Liver (tissue), 9 donors: Measurements from ENCODE around the gene RAG2. TPM values are rescaled to one million over a fixed set of nuclear protein-coding genes. Genes with fewer than 3 reads are reported as not detected.

Experiments used
- DNase-seq: peaks from one replicate; pipeline ENCODE4 v3.0.0-alpha.2; 2017; ENCODE audit warnings: low spot score
- H3K27ac ChIP-seq, 2 donors: one replicate each; pipeline ENCODE4 v1.7.0; 2013; ENCODE audit warnings: inconsistent platforms in 2 of 2, low read length in 2 of 2, control low read depth in 1 of 2, low read depth in 1 of 2, mild to moderate bottlenecking in 1 of 2
- H3K27me3 ChIP-seq, 4 donors: one replicate each; pipeline versions ENCODE4 v1.6.1 to v1.7.0; 2013; ENCODE audit warnings: low read length in 3 of 4, inconsistent platforms in 1 of 4, mild to moderate bottlenecking in 1 of 4, moderate library complexity in 1 of 4; ENCODE audit not compliant: control insufficient read depth in 4 of 4, insufficient read depth in 4 of 4
- H3K36me3 ChIP-seq, 4 donors: one replicate each; pipeline versions ENCODE4 v1.6.1 to v1.7.0; 2013; ENCODE audit warnings: low read length in 3 of 4, mild to moderate bottlenecking in 3 of 4, low read depth in 1 of 4, moderate library complexity in 1 of 4; ENCODE audit not compliant: control insufficient read depth in 4 of 4, insufficient read depth in 3 of 4
- H3K4me1 ChIP-seq, 4 donors: one replicate each; pipeline versions ENCODE4 v1.6.1 to v1.7.0; 2013; ENCODE audit warnings: low read length in 3 of 4, mild to moderate bottlenecking in 3 of 4, moderate library complexity in 1 of 4; ENCODE audit not compliant: control insufficient read depth in 4 of 4, insufficient read depth in 4 of 4
- H3K4me3 ChIP-seq, 3 donors: one replicate each; pipeline versions ENCODE4 v1.6.1 to v1.7.0; 2013; ENCODE audit warnings: low read length in 3 of 3, control low read depth in 1 of 3, low read depth in 1 of 3, mild to moderate bottlenecking in 1 of 3
- H3K9ac ChIP-seq, 2 donors: one replicate each; pipeline ENCODE4 v1.7.0; 2013; ENCODE audit warnings: low read length in 2 of 2, mild to moderate bottlenecking in 2 of 2, moderate library complexity in 2 of 2, control low read depth in 1 of 2, low read depth in 1 of 2
- H3K9me3 ChIP-seq, 4 donors: one replicate each; pipeline versions ENCODE4 v1.6.1 to v1.7.0; 2013; ENCODE audit warnings: low read length in 3 of 4; ENCODE audit not compliant: control insufficient read depth in 4 of 4
- ATF3 ChIP-seq: IDR thresholded peaks from 2 replicates; pipeline ENCODE4 v1.6.1; 2016; ENCODE audit warnings: antibody characterized with exemption
- EGR1 ChIP-seq, 2 donors: IDR thresholded peaks; 2 replicates each; pipeline ENCODE4 v1.6.1; 2016 to 2018; ENCODE audit warnings: antibody characterized with exemption in 2 of 2, low read depth in 2 of 2
- FOXA1 ChIP-seq: IDR thresholded peaks from 2 replicates; pipeline ENCODE4 v1.6.1; 2016; ENCODE audit warnings: antibody characterized with exemption
- FOXA2 ChIP-seq: IDR thresholded peaks from 2 replicates; pipeline ENCODE4 v1.6.1; 2016; ENCODE audit warnings: antibody characterized with exemption
- GABPA ChIP-seq, 2 donors: IDR thresholded peaks in 1 of 2; conservative IDR thresholded peaks in 1 of 2; 2 replicates each; pipeline ENCODE4 v1.6.1; 2016; ENCODE audit warnings: antibody characterized with exemption in 2 of 2, mild to moderate bottlenecking in 1 of 2, moderate library complexity in 1 of 2
- HNF4A ChIP-seq, 2 donors: conservative IDR thresholded peaks; 2 replicates each; pipeline ENCODE4 v1.6.1; 2016; ENCODE audit warnings: antibody characterized with exemption in 2 of 2, mild to moderate bottlenecking in 2 of 2
- HNF4G ChIP-seq: IDR thresholded peaks from 2 replicates; pipeline ENCODE4 v1.6.1; 2016; ENCODE audit warnings: antibody characterized with exemption
- JUND ChIP-seq, 2 donors: IDR thresholded peaks; 2 replicates each; pipeline ENCODE4 v1.6.1; 2016; ENCODE audit warnings: antibody characterized with exemption in 2 of 2
- MAX ChIP-seq: IDR thresholded peaks from 2 replicates; pipeline ENCODE4 v1.6.1; 2016; ENCODE audit warnings: antibody characterized with exemption
- NR2F2 ChIP-seq: IDR thresholded peaks from 2 replicates; pipeline ENCODE4 v1.6.1; 2016; ENCODE audit warnings: antibody characterized with exemption
- RAD21 ChIP-seq, 2 donors: IDR thresholded peaks; 2 replicates each; pipeline ENCODE4 v1.6.1; 2016; ENCODE audit warnings: antibody characterized with exemption in 2 of 2, mild to moderate bottlenecking in 2 of 2
- RXRA ChIP-seq, 2 donors: IDR thresholded peaks; 2 replicates each; pipeline ENCODE4 v1.6.1; 2017 to 2018; ENCODE audit warnings: antibody characterized with exemption in 2 of 2, mild to moderate bottlenecking in 1 of 2
- SP1 ChIP-seq: IDR thresholded peaks from 2 replicates; pipeline ENCODE4 v1.6.1; 2018; ENCODE audit warnings: antibody characterized with exemption, mild to moderate bottlenecking
- TAF1 ChIP-seq: conservative IDR thresholded peaks from 2 replicates; pipeline ENCODE4 v1.6.1; 2016; ENCODE audit warnings: antibody characterized with exemption, mild to moderate bottlenecking
- YY1 ChIP-seq: IDR thresholded peaks from 2 replicates; pipeline ENCODE4 v1.6.1; 2016; ENCODE audit warnings: antibody characterized with exemption, mild to moderate bottlenecking
- ZBTB33 ChIP-seq: IDR thresholded peaks from 2 replicates; pipeline ENCODE4 v1.6.1; 2016; ENCODE audit warnings: antibody characterized with exemption
- WGBS: extraction: QIAGEN DNeasy Blood & Tissue Kit; methylation state at CpG from one replicate; pipeline ENCODE4 v1.1.7; 2013; 5-methylcytosine and 5-hydroxymethylcytosine counted together
- polyA plus RNA-seq, 2 donors: library from polyadenylated mRNA; stranded (reverse) in 1 of 2; unstranded in 1 of 2; fragments of 200-250 nt in 1 of 2; fragments of >200 nt in 1 of 2; fragmentation: Nextera tagmentation in 1 of 2; extraction: Ambion mirVana in 1 of 2; gene quantifications; one replicate each; pipeline versions ENCODE4 v1.2.1 to v1.2.3, GENCODE V29; 2013 to 2015
- total RNA-seq, 2 donors: library from RNA; depleted of rRNA; stranded (reverse); fragments of >200 nt; gene quantifications; one replicate each; pipeline ENCODE4 v1.2.3, GENCODE V29; 2014
- TF ChIP-seq, protein P1 (sequence below): fragments of 150-350 bp; IDR thresholded peaks from 2 replicates; pipeline ENCODE4 v1.5.1; 2017; ENCODE audit warnings: improper control_type of control experiment, low read depth, low read length; ENCODE audit not compliant: missing input control
- TF ChIP-seq, protein P2 (sequence below): IDR thresholded peaks from 2 replicates; pipeline ENCODE4 v1.6.1; 2016; ENCODE audit warnings: antibody characterized with exemption, mild to moderate bottlenecking
- donor health status: healthy.
- donor health status: healthy.
- donor health status: healthy.
- donor health status: healthy.
- donor health status: healthy.

Gene RAG2
- total and polyA plus RNA-seq, 4 donors: 2.0 TPM; not detected in 3

- TF ChIP-seq HNF4G (no peak), FOXA1 (no peak), FOXA2 (no peak), GABPA (IDR thresholded peaks at IDR 0.05 in 1 of 2, conservative IDR thresholded peaks at IDR 0.05 in 1 of 2) (no peak), TAF1 (no peak), SP1 (no peak), ATF3 (no peak), HNF4A (conservative IDR thresholded peaks at IDR 0.05) (no peak), RAD21 (IDR thresholded peaks at IDR 0.05) (no peak), EGR1 (IDR thresholded peaks at IDR 0.05; ENCODE audit: low read depth in 2 of 2) (no peak), MAX (no peak), ZBTB33 (no peak), RXRA (IDR thresholded peaks at IDR 0.05) (no peak), NR2F2 (no peak), YY1 (no peak)
- TF ChIP-seq, protein P1, sequence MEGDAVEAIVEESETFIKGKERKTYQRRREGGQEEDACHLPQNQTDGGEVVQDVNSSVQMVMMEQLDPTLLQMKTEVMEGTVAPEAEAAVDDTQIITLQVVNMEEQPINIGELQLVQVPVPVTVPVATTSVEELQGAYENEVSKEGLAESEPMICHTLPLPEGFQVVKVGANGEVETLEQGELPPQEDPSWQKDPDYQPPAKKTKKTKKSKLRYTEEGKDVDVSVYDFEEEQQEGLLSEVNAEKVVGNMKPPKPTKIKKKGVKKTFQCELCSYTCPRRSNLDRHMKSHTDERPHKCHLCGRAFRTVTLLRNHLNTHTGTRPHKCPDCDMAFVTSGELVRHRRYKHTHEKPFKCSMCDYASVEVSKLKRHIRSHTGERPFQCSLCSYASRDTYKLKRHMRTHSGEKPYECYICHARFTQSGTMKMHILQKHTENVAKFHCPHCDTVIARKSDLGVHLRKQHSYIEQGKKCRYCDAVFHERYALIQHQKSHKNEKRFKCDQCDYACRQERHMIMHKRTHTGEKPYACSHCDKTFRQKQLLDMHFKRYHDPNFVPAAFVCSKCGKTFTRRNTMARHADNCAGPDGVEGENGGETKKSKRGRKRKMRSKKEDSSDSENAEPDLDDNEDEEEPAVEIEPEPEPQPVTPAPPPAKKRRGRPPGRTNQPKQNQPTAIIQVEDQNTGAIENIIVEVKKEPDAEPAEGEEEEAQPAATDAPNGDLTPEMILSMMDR: no peak
- Histone ChIP-seq H3K9me3 (no peaks in the 10 kb centered on the region), H3K27ac (no peak overlapping the region), H3K27me3 (no peaks in the 10 kb centered on the region), H3K4me3 (no peak overlapping the region), H3K36me3 (no peaks in the 10 kb centered on the region), H3K9ac (no peak overlapping the region), H3K4me1 (no peaks in the 10 kb centered on the region)
- DNase-seq: no peak
- 62% methylated on average over 5 of the region's 5 CpGs for WGBS
Observed at GRCh38 chr11:36619502-36619901, 21.5 kb upstream of the RAG2 start.

DNA sequence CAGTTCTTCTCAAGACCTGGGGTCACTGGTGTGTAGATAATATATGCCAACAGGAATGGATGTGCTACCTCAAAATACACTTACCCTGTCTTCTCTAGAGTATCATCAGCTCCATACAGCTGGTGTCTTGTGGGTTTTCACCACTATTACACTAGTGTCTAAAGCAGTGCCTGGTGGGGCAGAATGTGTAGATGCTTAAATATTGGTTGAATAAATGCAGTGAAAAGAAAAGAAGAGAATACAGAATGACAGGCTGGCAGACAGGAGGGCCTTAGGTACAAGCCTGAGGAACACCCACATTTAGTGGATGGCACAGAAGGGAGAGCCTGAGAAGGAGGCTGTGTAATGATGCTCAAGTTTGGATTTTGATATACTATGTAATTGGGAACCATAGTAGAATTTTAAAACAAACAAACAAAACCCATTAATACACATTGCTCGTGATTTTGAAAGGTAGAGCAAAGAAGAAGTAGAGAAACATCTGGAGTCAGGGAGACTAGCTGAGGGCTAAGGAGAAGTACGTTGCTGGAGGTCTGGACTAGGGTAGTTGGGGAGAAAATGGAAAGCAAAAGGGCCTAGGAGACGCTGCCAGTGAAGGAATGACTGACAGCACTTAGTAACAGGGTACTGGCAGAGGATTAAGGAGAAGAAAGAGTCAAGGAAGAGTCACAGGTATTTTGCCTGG lies 20.5 kb upstream of the RAG2 start:
- no peaks in the 10 kb centered on the region for H3K27me3 ChIP-seq
- 76% methylated on average over 3 of the region's 3 CpGs for WGBS
- TF ChIP-seq NR2F2 (no peak), SP1 (no peak), FOXA2 (no peak), HNF4A (conservative IDR thresholded peaks at IDR 0.05) (no peak), JUND (IDR thresholded peaks at IDR 0.05) (no peak), HNF4G (no peak), MAX (no peak), FOXA1 (no peak), EGR1 (IDR thresholded peaks at IDR 0.05; ENCODE audit: low read depth in 2 of 2) (no peak), ATF3 (no peak), YY1 (no peak), GABPA (IDR thresholded peaks at IDR 0.05 in 1 of 2, conservative IDR thresholded peaks at IDR 0.05 in 1 of 2) (no peak), RXRA (IDR thresholded peaks at IDR 0.05) (no peak)
- TF ChIP-seq, protein P1: no peak
- TF ChIP-seq, protein P2, sequence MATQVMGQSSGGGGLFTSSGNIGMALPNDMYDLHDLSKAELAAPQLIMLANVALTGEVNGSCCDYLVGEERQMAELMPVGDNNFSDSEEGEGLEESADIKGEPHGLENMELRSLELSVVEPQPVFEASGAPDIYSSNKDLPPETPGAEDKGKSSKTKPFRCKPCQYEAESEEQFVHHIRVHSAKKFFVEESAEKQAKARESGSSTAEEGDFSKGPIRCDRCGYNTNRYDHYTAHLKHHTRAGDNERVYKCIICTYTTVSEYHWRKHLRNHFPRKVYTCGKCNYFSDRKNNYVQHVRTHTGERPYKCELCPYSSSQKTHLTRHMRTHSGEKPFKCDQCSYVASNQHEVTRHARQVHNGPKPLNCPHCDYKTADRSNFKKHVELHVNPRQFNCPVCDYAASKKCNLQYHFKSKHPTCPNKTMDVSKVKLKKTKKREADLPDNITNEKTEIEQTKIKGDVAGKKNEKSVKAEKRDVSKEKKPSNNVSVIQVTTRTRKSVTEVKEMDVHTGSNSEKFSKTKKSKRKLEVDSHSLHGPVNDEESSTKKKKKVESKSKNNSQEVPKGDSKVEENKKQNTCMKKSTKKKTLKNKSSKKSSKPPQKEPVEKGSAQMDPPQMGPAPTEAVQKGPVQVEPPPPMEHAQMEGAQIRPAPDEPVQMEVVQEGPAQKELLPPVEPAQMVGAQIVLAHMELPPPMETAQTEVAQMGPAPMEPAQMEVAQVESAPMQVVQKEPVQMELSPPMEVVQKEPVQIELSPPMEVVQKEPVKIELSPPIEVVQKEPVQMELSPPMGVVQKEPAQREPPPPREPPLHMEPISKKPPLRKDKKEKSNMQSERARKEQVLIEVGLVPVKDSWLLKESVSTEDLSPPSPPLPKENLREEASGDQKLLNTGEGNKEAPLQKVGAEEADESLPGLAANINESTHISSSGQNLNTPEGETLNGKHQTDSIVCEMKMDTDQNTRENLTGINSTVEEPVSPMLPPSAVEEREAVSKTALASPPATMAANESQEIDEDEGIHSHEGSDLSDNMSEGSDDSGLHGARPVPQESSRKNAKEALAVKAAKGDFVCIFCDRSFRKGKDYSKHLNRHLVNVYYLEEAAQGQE: no peak
- H3K9ac ChIP-seq: no peak overlapping the region
- no peaks in the 10 kb centered on the region for H3K4me1 ChIP-seq
- no peak for DNase-seq
- H3K9me3 ChIP-seq: no peaks in the 10 kb centered on the region
- no peak overlapping the region for H3K27ac ChIP-seq
- no peaks in the 10 kb centered on the region for H3K36me3 ChIP-seq
- H3K4me3 ChIP-seq: no peak overlapping the region
